K562 treated with DMSO at 1 percent for 24 hours (cell line): Measurements from ENCODE around the gene DEGS2. TPM values are rescaled to one million over a fixed set of nuclear protein-coding genes. Genes with fewer than 3 reads are reported as not detected.

Experiments
- total RNA-seq: library from RNA; unstranded; fragments of 300-600 nt; gene quantifications from 2 replicates; pipeline ENCODE4 v1.2.3, GENCODE V29; 2022; ENCODE audit warnings: low read depth; ENCODE audit not compliant: insufficient read depth

Gene DEGS2
- total RNA-seq: 3.5 and 4.0 TPM in 2 replicates

GRCh38 chr14:100159094-100159864 is at the start of gene DEGS2:
Gene DEGS2 (minus strand): TSS chr14:100159645. CDS start chr14:100159587, 58 bp downstream.

Other genes with a start within 250 kb of the DEGS2 start
- 30.1 and 33.9 TPM in 2 replicates for gene EVL, start 94.2 kb downstream of the DEGS2 start, total RNA-seq
- gene YY1, start 79.5 kb upstream of the DEGS2 start, total RNA-seq: 37.2 and 52.7 TPM in 2 replicates
- gene SLC25A29, start 146.8 kb upstream of the DEGS2 start, total RNA-seq: 6.3 and 7.1 TPM in 2 replicates
- not detected in 2 replicates for gene SLC25A47, start 163.7 kb upstream of the DEGS2 start, total RNA-seq
- 17.1 and 18.4 TPM in 2 replicates for gene WDR25, start 216.8 kb upstream of the DEGS2 start, total RNA-seq